IMR-90 (cell line): ENCODE results near the gene MALAT1. TPM values are rescaled to one million over a fixed set of nuclear protein-coding genes. Genes with fewer than 3 reads are reported as not detected.
A peak's percentile ranks its signal among the peaks of the same experiment; 100 is the strongest.

Experiments used
- ATAC-seq: fragments of 200-7000 bp; cut with Tn5 transposase; 2 replicates; pipeline ENCODE4 v1.9.1; 2020; ENCODE audit warnings: low read depth, mild to moderate bottlenecking, moderate library complexity
- BruUV-seq: library from RNA; stranded (reverse); fragments of 400-500 nt; replicated peaks from 2 replicates; lab custom pipeline; 2021; lab: Mats Ljungman, UMichigan
- CTCF ChIA-PET: fragments of 300-600 bp; formaldehyde crosslinking; extraction: SDS; loops from one replicate; lab custom pipeline; 2021; ENCODE audit warnings: antibody characterized with exemption; lab: Yijun Ruan, JAX
- POLR2A ChIA-PET: fragments of 300-600 bp; sonication (Branson Sonifier 250); formaldehyde crosslinking; loops from one replicate; lab custom pipeline; 2022; ENCODE audit warnings: antibody characterized with exemption; ENCODE audit not compliant: unreplicated experiment; lab: Charles Lee
- DNase-seq: peaks from one replicate; pipeline ENCODE4 v3.0.0; 2013
- H2AFZ ChIP-seq: replicated peaks from 2 replicates; pipeline ENCODE3; 2013; ENCODE audit warnings: low read length, mild to moderate bottlenecking; ENCODE audit not compliant: poor library complexity
- H2AK5ac ChIP-seq: 2 replicates; pipeline ENCODE4 v1.6.1; 2013; ENCODE audit warnings: low read depth, low read length, inconsistent platforms
- H2AK9ac ChIP-seq: replicated peaks from 2 replicates; pipeline ENCODE3; 2013; ENCODE audit warnings: mild to moderate bottlenecking, low read depth, low read length, moderate library complexity; ENCODE audit not compliant: poor library complexity
- H2BK120ac ChIP-seq: 2 replicates; pipeline ENCODE4 v1.6.1; 2013; ENCODE audit warnings: low read depth, low read length, inconsistent platforms
- H2BK15ac ChIP-seq: 3 replicates; pipeline ENCODE4 v1.6.1; 2013; ENCODE audit warnings: low read depth, low read length, inconsistent platforms
- H2BK20ac ChIP-seq: 2 replicates; pipeline ENCODE4 v1.6.1; 2013; ENCODE audit warnings: low read depth, mild to moderate bottlenecking, inconsistent platforms, low read length, moderate library complexity
- H2BK5ac ChIP-seq: 2 replicates; pipeline ENCODE4 v1.6.1; 2013; ENCODE audit warnings: mild to moderate bottlenecking, low read depth, low read length, inconsistent platforms; ENCODE audit not compliant: poor library complexity, severe bottlenecking
- H3K14ac ChIP-seq: replicated peaks from 2 replicates; pipeline ENCODE4 v1.6.1; 2013; ENCODE audit warnings: low read depth, low read length, inconsistent platforms
- H3K18ac ChIP-seq: 2 replicates; pipeline ENCODE4 v1.6.1; 2013; ENCODE audit warnings: low read depth, low read length, control low read depth
- H3K23ac ChIP-seq: 2 replicates; pipeline ENCODE4 v1.6.1; 2013; ENCODE audit warnings: low read depth, low read length, inconsistent platforms
- H3K27ac ChIP-seq: 2 replicates; pipeline ENCODE4 v1.5.1; 2013; ENCODE audit warnings: mild to moderate bottlenecking, control low read depth, low read length; ENCODE audit not compliant: insufficient read depth
- H3K27me3 ChIP-seq: 2 replicates; pipeline ENCODE4 v1.6.1; 2013; ENCODE audit warnings: low read length; ENCODE audit not compliant: control insufficient read depth, insufficient read depth
- H3K36me3 ChIP-seq: 2 replicates; pipeline ENCODE4 v1.6.1; 2013; ENCODE audit warnings: low read length, mixed read lengths; ENCODE audit not compliant: control insufficient read depth, insufficient read depth
- H3K4ac ChIP-seq: 2 replicates; pipeline ENCODE4 v1.6.1; 2013; ENCODE audit warnings: low read depth, low read length, inconsistent platforms
- H3K4me1 ChIP-seq: 2 replicates; pipeline ENCODE4 v1.6.1; 2013; ENCODE audit warnings: low read length, mixed read lengths; ENCODE audit not compliant: control insufficient read depth, insufficient read depth
- H3K4me2 ChIP-seq: 2 replicates; pipeline ENCODE4 v1.6.1; 2013; ENCODE audit warnings: low read depth, mild to moderate bottlenecking, control low read depth, low read length, moderate library complexity
- H3K4me3 ChIP-seq: 2 replicates; pipeline ENCODE4 v1.5.1; 2013; ENCODE audit warnings: low read depth, mild to moderate bottlenecking, control low read depth, low read length, moderate library complexity; ENCODE audit not compliant: insufficient read depth
- H3K56ac ChIP-seq: 2 replicates; pipeline ENCODE4 v1.6.1; 2013; ENCODE audit warnings: low read length, inconsistent platforms; ENCODE audit not compliant: insufficient read depth; ENCODE audit errors: extremely low read depth
- H3K79me1 ChIP-seq, 2 experiments: 2 replicates each; pipeline ENCODE4 v1.6.1; 2013; ENCODE audit warnings: low read length in 2 of 2, inconsistent platforms in 1 of 2, low read depth in 1 of 2
- H3K9ac ChIP-seq: 2 replicates; pipeline ENCODE4 v1.6.1; 2013; ENCODE audit warnings: low read depth, low read length, control low read depth
- H3K9me1 ChIP-seq: 2 replicates; pipeline ENCODE4 v1.6.1; 2013; ENCODE audit warnings: low read length, inconsistent platforms; ENCODE audit not compliant: insufficient read depth
- H3K9me3 ChIP-seq: 2 replicates; pipeline ENCODE4 v1.6.1; 2013; ENCODE audit warnings: low read length; ENCODE audit not compliant: control insufficient read depth, insufficient read depth
- H4K20me1 ChIP-seq: 2 replicates; pipeline ENCODE4 v1.6.1; 2013; ENCODE audit warnings: low read length, inconsistent platforms; ENCODE audit not compliant: insufficient read depth
- H4K5ac ChIP-seq: 2 replicates; pipeline ENCODE4 v1.6.1; 2013; ENCODE audit warnings: mild to moderate bottlenecking, low read depth, low read length, control low read depth
- H4K8ac ChIP-seq, 2 experiments: 2 replicates each; pipeline ENCODE4 v1.6.1; 2013; ENCODE audit warnings: low read depth in 2 of 2, low read length in 2 of 2, control low read depth in 1 of 2, inconsistent platforms in 1 of 2
- H4K91ac ChIP-seq: 2 replicates; pipeline ENCODE4 v1.6.1; 2013; ENCODE audit warnings: low read depth, low read length, inconsistent platforms; ENCODE audit not compliant: insufficient read depth
- BHLHE40 ChIP-seq: fragments of 150-350 bp; IDR thresholded peaks from 2 replicates; pipeline ENCODE4 v1.6.1; 2016; ENCODE audit warnings: mild to moderate bottlenecking, low read depth, low read length
- CEBPB ChIP-seq: IDR thresholded peaks from 2 replicates; pipeline ENCODE4 v1.6.1; 2012; ENCODE audit warnings: low read depth, low read length, improper control_type of control experiment
- CHD1 ChIP-seq: IDR thresholded peaks from 2 replicates; pipeline ENCODE4 v1.6.1; 2012; ENCODE audit warnings: low read depth, low read length, improper control_type of control experiment
- FOS ChIP-seq: fragments of 150-350 bp; IDR thresholded peaks from 2 replicates; pipeline ENCODE4 v1.6.1; 2016; ENCODE audit warnings: low read depth, low read length
- MAFK ChIP-seq: IDR thresholded peaks from 2 replicates; pipeline ENCODE4 v1.6.1; 2012; ENCODE audit warnings: low read depth, low read length, improper control_type of control experiment
- MXI1 ChIP-seq: IDR thresholded peaks from 2 replicates; pipeline ENCODE4 v1.6.1; 2012; ENCODE audit warnings: low read depth, mild to moderate bottlenecking, low read length, moderate library complexity, borderline replicate concordance
- NFE2L2 ChIP-seq: fragments of 150-350 bp; IDR thresholded peaks from 2 replicates; pipeline ENCODE4 v1.6.1; 2016; ENCODE audit warnings: low read depth, mild to moderate bottlenecking, low read length
- RAD21 ChIP-seq: IDR thresholded peaks from 2 replicates; pipeline ENCODE4 v1.6.1; 2012; ENCODE audit warnings: low read length, improper control_type of control experiment
- RCOR1 ChIP-seq: IDR thresholded peaks from 2 replicates; pipeline ENCODE4 v1.6.1; 2012; ENCODE audit warnings: mild to moderate bottlenecking, low read length, improper control_type of control experiment; ENCODE audit not compliant: insufficient replicate concordance
- RFX5 ChIP-seq: IDR thresholded peaks from 2 replicates; pipeline ENCODE4 v1.8.0; 2012; ENCODE audit warnings: low read depth, mild to moderate bottlenecking, low read length, moderate library complexity
- SMC3 ChIP-seq: fragments of 150-350 bp; IDR thresholded peaks from 2 replicates; pipeline ENCODE4 v1.6.1; 2016; ENCODE audit warnings: low read depth, mild to moderate bottlenecking, antibody characterized with exemption, low read length, moderate library complexity
- WGBS, 2 experiments: methylation state at CpG; one replicate each; pipeline versions ENCODE4 v1.1.5 to v1.1.7; 2013; ENCODE audit warnings: missing lambda C conversion rate in 2 of 2; ENCODE audit not compliant: insufficient read length in 1 of 2; ENCODE audit errors: extremely low coverage in 2 of 2; 5-methylcytosine and 5-hydroxymethylcytosine counted together
- dilution Hi-C: fragments of 300-500 bp; cut with HindIII; formaldehyde crosslinking; loops from one replicate; pipeline ENCODE4 v1.14.3; 2018; ENCODE audit warnings: low sequenced_read_pairs; ENCODE audit not compliant: unreplicated experiment
- in situ Hi-C: fragments of 300-500 bp; cut with MboI; formaldehyde crosslinking; loops from 3 replicates; pipeline ENCODE4 v1.14.3; 2019; ENCODE audit warnings: low sequenced_read_pairs, inconsistent platforms, mixed read lengths
- intact Hi-C: fragments of 100-400 bp; cut with micrococcal nuclease; formaldehyde crosslinking; loops from 2 replicates; pipeline ENCODE4 v1.10.0; 2022
- polyA plus RNA-seq, 3 experiments: library from polyadenylated mRNA; depleted of rRNA; stranded (reverse); fragments of >200 nt; gene quantifications; 2 replicates each; pipeline ENCODE4 v1.2.3, GENCODE V29; 2012; ENCODE audit warnings: low replicate concordance in 1 of 3
- total RNA-seq: library from RNA; depleted of rRNA; stranded (reverse); fragments of >200 nt; gene quantifications from 2 replicates; pipeline ENCODE4 v1.2.3, GENCODE V29; 2012
- TF ChIP-seq, protein P1 (sequence below): fragments of 150-350 bp; IDR thresholded peaks from 2 replicates; pipeline ENCODE4 v1.6.1; 2016; ENCODE audit warnings: low read depth, mild to moderate bottlenecking, low read length, moderate library complexity, borderline replicate concordance
- TF ChIP-seq, protein P2 (sequence below): fragments of 150-350 bp; IDR thresholded peaks from 2 replicates; pipeline ENCODE4 v1.6.1; 2017; ENCODE audit warnings: mild to moderate bottlenecking, antibody characterized with exemption, low read length, low read depth

MALAT1 gene
- total and polyA plus RNA-seq, 2 of the 4 experiments (the other 2 are of a cell fraction): 636 to 3,569 TPM

DNA sequence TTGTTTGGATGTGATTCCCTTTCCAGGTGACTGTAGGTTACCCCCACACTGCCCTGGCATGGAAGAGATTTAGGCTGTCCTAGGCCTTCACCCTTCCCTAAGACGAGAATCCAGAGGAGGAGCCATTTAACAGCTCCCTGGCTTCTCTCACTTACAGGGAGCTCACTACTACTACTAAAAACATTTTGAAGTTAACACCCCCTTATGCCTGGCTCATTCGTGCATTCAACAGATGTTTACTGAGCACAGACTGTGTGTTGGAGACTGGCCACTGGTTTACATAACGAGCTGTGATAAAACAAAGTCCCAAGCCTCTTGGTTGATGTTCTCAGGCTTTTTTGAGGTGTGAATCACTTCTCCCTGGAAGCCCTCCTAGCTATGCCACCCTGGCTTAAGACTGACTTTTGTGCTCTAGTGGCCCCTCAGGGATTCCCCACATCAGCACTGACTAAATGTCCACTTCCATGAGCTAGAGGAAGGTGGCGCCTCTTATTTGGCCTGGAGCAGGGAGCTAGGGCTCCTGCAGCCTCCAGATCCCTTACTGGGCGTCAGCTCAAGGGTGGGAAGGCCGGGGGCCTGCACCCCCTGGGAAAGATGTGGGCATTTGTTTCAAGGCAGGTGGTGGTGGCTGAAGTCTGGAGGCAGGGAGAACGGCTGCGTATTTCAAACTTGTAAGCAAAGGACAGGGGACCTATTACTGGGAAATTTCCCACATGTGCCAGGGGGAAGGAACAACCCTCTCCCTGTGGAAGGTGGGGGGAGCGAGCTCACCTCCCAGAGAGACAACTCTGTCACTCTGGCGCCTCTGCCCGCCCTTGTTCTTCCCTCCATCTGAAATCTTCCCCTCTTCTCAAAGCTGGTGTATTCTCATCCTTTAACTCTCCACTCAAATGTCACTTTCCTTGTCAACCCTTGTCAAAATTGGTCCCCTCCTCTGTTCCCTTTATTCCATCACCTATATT lies 19.4 kb upstream of the MALAT1 start:
- Histone ChIP-seq H2BK5ac (peak overlapping the region; percentile 92), H4K20me1 (no peaks in the 10 kb centered on the region), H2AK5ac (peak overlapping the region; percentile 95), H2BK120ac (peak overlapping the region; percentile 90), H3K79me1 (peaks cover 7 to 58% of the 10 kb centered on the region in 2 experiments; a peak in 3 of 4 replicates), H3K56ac (peak overlapping the region; percentile 74), H3K9me1 (peaks cover 3% of the 10 kb centered on the region), H4K5ac (peak overlapping the region; percentile 65), H3K4me1 (peaks cover 22% of the 10 kb centered on the region), H3K4ac (peak overlapping the region; percentile 98), H3K4me3 (peak overlapping the region; percentile 2), H3K27me3 (no peaks in the 10 kb centered on the region), H2AFZ (peak overlapping the region; percentile 85), H4K8ac (peak overlapping the region; percentile 37 to 83), H3K9ac (peak overlapping the region; percentile 77), H3K4me2 (peak overlapping the region; percentile 85), H3K36me3 (no peaks in the 10 kb centered on the region), H4K91ac (peak overlapping the region; percentile 100), H3K27ac (peak overlapping the region; percentile 91), H3K14ac (peak overlapping the region; percentile 94), H3K18ac (peak overlapping the region; percentile 75), H2BK15ac (peak overlapping the region; percentile 86), H3K9me3 (no peaks in the 10 kb centered on the region), H2AK9ac (peak overlapping the region; percentile 96), H3K23ac (peak overlapping the region; percentile 93), H2BK20ac (peak overlapping the region; percentile 87)
- ATAC-seq (peak; percentile 39), DNase-seq (peak; percentile 95)
- in situ Hi-C loops: no loop called here
- WGBS, 2 experiments: 62% methylated on average over 4 of the region's 11 CpGs; no CpG with 5 or more reads in 1 of the 2 experiments
- dilution Hi-C loops: no loop called here
- TSS peak; percentile 34 for BruUV-seq
- ChIA-PET POLR2A (interaction anchor here (0.8 to 7.2 kb wide), 7 partner anchors 8 to 57 kb away, joined by 3 to 494 read pairs (median 13); partner anchors contain the start of genes MALAT1 and NEAT1), CTCF (interaction anchor here (0.6 to 2.3 kb wide), 9 partner anchors 9 to 809 kb away, joined by 3 to 12 read pairs (median 5); partner anchors contain the start of genes MALAT1 and YIF1A)
- intact Hi-C loops: no loop called here
- TF ChIP-seq RAD21 (peak; percentile 67), BHLHE40 (peak; percentile 40), CEBPB (peak; percentile 8; the same call in 1 of the 2 replicates), SMC3 (peak; percentile 54), MXI1 (no peak), RFX5 (no peak), NFE2L2 (no peak), CHD1 (no peak), MAFK (peak; percentile 28; the same call in 1 of the 2 replicates), RCOR1 (peak; percentile 60), FOS (peak; percentile 58; the same call in 1 of the 2 replicates)
- TF ChIP-seq, protein P1, sequence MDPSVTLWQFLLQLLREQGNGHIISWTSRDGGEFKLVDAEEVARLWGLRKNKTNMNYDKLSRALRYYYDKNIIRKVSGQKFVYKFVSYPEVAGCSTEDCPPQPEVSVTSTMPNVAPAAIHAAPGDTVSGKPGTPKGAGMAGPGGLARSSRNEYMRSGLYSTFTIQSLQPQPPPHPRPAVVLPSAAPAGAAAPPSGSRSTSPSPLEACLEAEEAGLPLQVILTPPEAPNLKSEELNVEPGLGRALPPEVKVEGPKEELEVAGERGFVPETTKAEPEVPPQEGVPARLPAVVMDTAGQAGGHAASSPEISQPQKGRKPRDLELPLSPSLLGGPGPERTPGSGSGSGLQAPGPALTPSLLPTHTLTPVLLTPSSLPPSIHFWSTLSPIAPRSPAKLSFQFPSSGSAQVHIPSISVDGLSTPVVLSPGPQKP: no peak
- TF ChIP-seq, protein P2, sequence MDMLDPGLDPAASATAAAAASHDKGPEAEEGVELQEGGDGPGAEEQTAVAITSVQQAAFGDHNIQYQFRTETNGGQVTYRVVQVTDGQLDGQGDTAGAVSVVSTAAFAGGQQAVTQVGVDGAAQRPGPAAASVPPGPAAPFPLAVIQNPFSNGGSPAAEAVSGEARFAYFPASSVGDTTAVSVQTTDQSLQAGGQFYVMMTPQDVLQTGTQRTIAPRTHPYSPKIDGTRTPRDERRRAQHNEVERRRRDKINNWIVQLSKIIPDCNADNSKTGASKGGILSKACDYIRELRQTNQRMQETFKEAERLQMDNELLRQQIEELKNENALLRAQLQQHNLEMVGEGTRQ: no peak
